GM12874 (cell line): ENCODE measurements around the gene HEATR5A.
A peak's percentile ranks its signal among the peaks of the same experiment; 100 is the strongest.

Source experiments
- TF ChIP-seq, protein P1 (sequence below): IDR thresholded peaks from 2 replicates; pipeline ENCODE4 v1.5.1; 2011; ENCODE audit warnings: low read depth, mild to moderate bottlenecking, control low read depth, low read length, moderate library complexity; ENCODE audit not compliant: insufficient read depth

Gene HEATR5A

GRCh38 chr14:31449971-31450610 is 29.7 kb upstream of the HEATR5A start:
- TF ChIP-seq, protein P1, sequence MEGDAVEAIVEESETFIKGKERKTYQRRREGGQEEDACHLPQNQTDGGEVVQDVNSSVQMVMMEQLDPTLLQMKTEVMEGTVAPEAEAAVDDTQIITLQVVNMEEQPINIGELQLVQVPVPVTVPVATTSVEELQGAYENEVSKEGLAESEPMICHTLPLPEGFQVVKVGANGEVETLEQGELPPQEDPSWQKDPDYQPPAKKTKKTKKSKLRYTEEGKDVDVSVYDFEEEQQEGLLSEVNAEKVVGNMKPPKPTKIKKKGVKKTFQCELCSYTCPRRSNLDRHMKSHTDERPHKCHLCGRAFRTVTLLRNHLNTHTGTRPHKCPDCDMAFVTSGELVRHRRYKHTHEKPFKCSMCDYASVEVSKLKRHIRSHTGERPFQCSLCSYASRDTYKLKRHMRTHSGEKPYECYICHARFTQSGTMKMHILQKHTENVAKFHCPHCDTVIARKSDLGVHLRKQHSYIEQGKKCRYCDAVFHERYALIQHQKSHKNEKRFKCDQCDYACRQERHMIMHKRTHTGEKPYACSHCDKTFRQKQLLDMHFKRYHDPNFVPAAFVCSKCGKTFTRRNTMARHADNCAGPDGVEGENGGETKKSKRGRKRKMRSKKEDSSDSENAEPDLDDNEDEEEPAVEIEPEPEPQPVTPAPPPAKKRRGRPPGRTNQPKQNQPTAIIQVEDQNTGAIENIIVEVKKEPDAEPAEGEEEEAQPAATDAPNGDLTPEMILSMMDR = peak; percentile 14; the same call in 1 of the 2 replicates

GRCh38 chr14:31449136-31449535 is 28.8 kb upstream of the HEATR5A start:
- TF ChIP-seq, protein P1 = no peak

GRCh38 chr14:31445703-31446102 is 25.4 kb upstream of the HEATR5A start:
- TF ChIP-seq, protein P1 = no peak

GRCh38 chr14:31442284-31442683 is 21.9 kb upstream of the HEATR5A start:
- TF ChIP-seq, protein P1 = no peak

GRCh38 chr14:31441273-31442111 is 21.1 kb upstream of the HEATR5A start:
- TF ChIP-seq, protein P1 = no peak

DNA sequence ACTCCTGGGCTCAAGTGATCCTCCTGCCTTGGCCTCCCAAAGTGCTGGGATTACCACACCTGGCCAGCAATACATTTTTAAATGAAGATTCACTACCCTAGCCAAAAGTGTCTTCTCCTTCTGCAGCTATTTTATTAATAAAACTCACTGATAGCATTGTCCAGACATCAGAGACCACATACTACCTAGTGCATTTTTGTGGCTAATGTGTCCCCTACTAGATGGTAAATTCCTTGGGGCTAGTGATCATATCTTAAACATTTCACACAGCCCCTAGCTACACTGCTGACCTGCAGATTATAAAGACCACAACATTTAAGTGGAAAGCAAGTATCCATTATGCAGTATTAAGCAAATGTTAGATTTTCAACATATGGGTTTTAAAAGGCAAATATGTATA is 19.9 kb upstream of the HEATR5A start:
- TF ChIP-seq, protein P1 = no peak

DNA sequence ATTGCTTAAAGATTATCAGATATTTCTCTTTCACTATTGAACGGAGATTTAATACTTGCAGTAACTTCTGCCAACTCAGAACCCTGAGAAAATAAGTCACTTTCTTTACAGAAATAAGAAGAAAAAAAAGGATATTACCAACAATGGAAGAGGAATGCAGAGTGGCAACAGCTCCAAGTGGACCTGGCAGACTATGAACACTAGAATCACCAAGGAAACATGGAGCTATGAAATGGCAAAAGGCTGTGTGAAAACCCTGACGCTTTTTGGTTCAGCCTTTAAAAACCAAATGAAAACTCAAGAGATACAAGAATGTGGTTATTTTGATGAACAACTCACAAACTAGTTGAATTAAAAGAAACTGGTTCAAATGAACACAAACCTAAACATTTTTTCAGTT is 19.2 kb upstream of the HEATR5A start:
- TF ChIP-seq, protein P1 = no peak
